GM19372 (cell line): ENCODE results near the gene LHFPL2.

Source experiments
- ATAC-seq: cut with Tn5 transposase; IDR thresholded peaks from one replicate; pipeline ENCODE4 v1.9.1; 2021; ENCODE audit warnings: mild to moderate bottlenecking, low read depth, moderate library complexity; ENCODE audit not compliant: unreplicated experiment

The LHFPL2 gene

GRCh38 chr5:78509145-78509865, 139.3 kb downstream of the LHFPL2 start:
- no peak for ATAC-seq

- ATAC-seq, result no peak
Measured at GRCh38 chr5:78508186-78508765, 140.3 kb downstream of the LHFPL2 start.

- ATAC-seq, result no peak
Measured at GRCh38 chr5:78507531-78507930, 141.0 kb downstream of the LHFPL2 start.

- ATAC-seq, result no peak
Measured at GRCh38 chr5:78506261-78507024, 142.1 kb downstream of the LHFPL2 start.

- no peak for ATAC-seq
Measured at GRCh38 chr5:78505860-78506259, 142.7 kb downstream of the LHFPL2 start.

- ATAC-seq, result no peak
Measured at GRCh38 chr5:78504704-78505677, 143.6 kb downstream of the LHFPL2 start.

- ATAC-seq, result no peak
Measured at GRCh38 chr5:78503958-78504653, 144.5 kb downstream of the LHFPL2 start.

GRCh38 chr5:78501411-78502352, 146.9 kb downstream of the LHFPL2 start:
- ATAC-seq, result no peak

GRCh38 chr5:78500871-78501270, 147.7 kb downstream of the LHFPL2 start:
- ATAC-seq, result no peak

- no peak for ATAC-seq
Measured at GRCh38 chr5:78500028-78500427, 148.5 kb downstream of the LHFPL2 start.

GRCh38 chr5:78499485-78499884, 149.1 kb downstream of the LHFPL2 start:
- ATAC-seq, result no peak

- no peak for ATAC-seq
Measured at GRCh38 chr5:78497573-78498533, 150.7 kb downstream of the LHFPL2 start.

GRCh38 chr5:78496373-78496772, 152.2 kb downstream of the LHFPL2 start:
- no peak for ATAC-seq

- ATAC-seq, result no peak
Measured at GRCh38 chr5:78495800-78496199, 152.8 kb downstream of the LHFPL2 start.

- ATAC-seq, result no peak
Measured at GRCh38 chr5:78492650-78493049, 155.9 kb downstream of the LHFPL2 start.

GRCh38 chr5:78492224-78492623, 156.3 kb downstream of the LHFPL2 start:
- ATAC-seq, result no peak

GRCh38 chr5:78490709-78491485, 157.7 kb downstream of the LHFPL2 start:
- ATAC-seq, result no peak
